HepG2 (cell line): Measurements from ENCODE around the gene HSPA1A. TPM values are rescaled to one million over a fixed set of nuclear protein-coding genes. Genes with fewer than 3 reads are reported as not detected.

Experiments
- ASH2L ChIP-seq: fragments of 300-600, 200-600 bp; sonication (generic); IDR thresholded peaks from 2 replicates; pipeline ENCODE4 v1.7.0; 2017; ENCODE audit warnings: low read depth, mild to moderate bottlenecking, moderate library complexity, mixed read lengths, low read length; ENCODE audit not compliant: insufficient read length
- CC2D1A ChIP-seq: sonication (generic); formaldehyde crosslinking; IDR thresholded peaks from 2 replicates; pipeline ENCODE4 v1.8.1; 2023; ENCODE audit warnings: mild to moderate bottlenecking, missing genetic modification reagents
- FOXJ3 ChIP-seq: sonication (generic); formaldehyde crosslinking; IDR thresholded peaks from 2 replicates; pipeline ENCODE4 v1.4.0; 2020; ENCODE audit warnings: missing genetic modification reagents, mild to moderate bottlenecking, borderline replicate concordance
- FOXO4 ChIP-seq: sonication (generic); formaldehyde crosslinking; conservative IDR thresholded peaks from 2 replicates; pipeline ENCODE4 v1.8.1; 2023; ENCODE audit warnings: missing genetic modification reagents
- HNRNPL ChIP-seq: fragments of 200-400 bp; formaldehyde crosslinking; IDR thresholded peaks from 2 replicates; pipeline ENCODE4 v1.6.1; 2017; ENCODE audit warnings: mild to moderate bottlenecking, low read depth, low read length
- ISX ChIP-seq: sonication (generic); formaldehyde crosslinking; conservative IDR thresholded peaks from 2 replicates; pipeline ENCODE4 v1.5.0; 2020; ENCODE audit warnings: missing genetic modification reagents
- MLX ChIP-seq: IDR thresholded peaks from 2 replicates; pipeline ENCODE4 v1.6.1; 2016
- MLXIP ChIP-seq: sonication (generic); formaldehyde crosslinking; IDR thresholded peaks from 2 replicates; pipeline ENCODE4 v1.9.0; 2021; ENCODE audit warnings: missing genetic modification reagents, borderline replicate concordance
- MYC ChIP-seq: sonication (generic); formaldehyde crosslinking; IDR thresholded peaks from 2 replicates; pipeline ENCODE4 v1.9.0; 2021; ENCODE audit warnings: missing genetic modification reagents, borderline replicate concordance
- RBAK ChIP-seq: sonication (generic); formaldehyde crosslinking; IDR thresholded peaks from 2 replicates; pipeline ENCODE4 v1.5.1; 2020; ENCODE audit warnings: mild to moderate bottlenecking, missing genetic modification reagents
- RFXAP ChIP-seq: sonication (generic); formaldehyde crosslinking; IDR thresholded peaks from 2 replicates; pipeline ENCODE4 v1.4.0; 2020; ENCODE audit warnings: missing genetic modification reagents, borderline replicate concordance
- SRSF1 ChIP-seq: fragments of 200-400 bp; formaldehyde crosslinking; optimal IDR thresholded peaks from 2 replicates; pipeline ENCODE3; 2017; ENCODE audit warnings: mild to moderate bottlenecking, low read depth, low read length, moderate library complexity
- YEATS2 ChIP-seq: sonication (generic); formaldehyde crosslinking; IDR thresholded peaks from 2 replicates; pipeline ENCODE4 v1.4.0; 2020; ENCODE audit warnings: missing genetic modification reagents, borderline replicate concordance
- ZBTB3 ChIP-seq: sonication (generic); formaldehyde crosslinking; IDR thresholded peaks from 2 replicates; pipeline ENCODE4 v1.4.0; 2020; ENCODE audit warnings: low read depth, mild to moderate bottlenecking, moderate library complexity, missing genetic modification reagents, borderline replicate concordance
- ZEB1 ChIP-seq: IDR thresholded peaks from 2 replicates; pipeline ENCODE4 v1.6.1; 2012; ENCODE audit warnings: mild to moderate bottlenecking, low read depth, inconsistent platforms; ENCODE audit not compliant: insufficient replicate concordance
- ZNF335 ChIP-seq: sonication (generic); formaldehyde crosslinking; IDR thresholded peaks from 2 replicates; pipeline ENCODE4 v1.4.0; 2020; ENCODE audit warnings: missing genetic modification reagents
- ZNF343 ChIP-seq: sonication (generic); formaldehyde crosslinking; IDR thresholded peaks from 2 replicates; pipeline ENCODE4 v1.4.0; 2020; ENCODE audit warnings: mild to moderate bottlenecking, missing genetic modification reagents
- ZNF431 ChIP-seq: sonication (generic); formaldehyde crosslinking; IDR thresholded peaks from 2 replicates; pipeline ENCODE4 v1.9.0; 2022; ENCODE audit warnings: missing genetic modification reagents, low read depth, mild to moderate bottlenecking, borderline replicate concordance
- ZNF563 ChIP-seq: sonication (generic); formaldehyde crosslinking; IDR thresholded peaks from 2 replicates; pipeline ENCODE4 v1.8.0; 2022; ENCODE audit warnings: mild to moderate bottlenecking, moderate library complexity, missing genetic modification reagents
- ZNF589 ChIP-seq: sonication (generic); formaldehyde crosslinking; conservative IDR thresholded peaks from 2 replicates; pipeline ENCODE4 v1.8.0; 2022; ENCODE audit warnings: mild to moderate bottlenecking, moderate library complexity, missing genetic modification reagents
- ZNF678 ChIP-seq: sonication (generic); formaldehyde crosslinking; IDR thresholded peaks from 2 replicates; pipeline ENCODE4 v1.4.0; 2020; ENCODE audit warnings: mild to moderate bottlenecking, missing genetic modification reagents
- ZNF703 ChIP-seq: sonication (generic); formaldehyde crosslinking; IDR thresholded peaks from 2 replicates; pipeline ENCODE4 v1.5.1; 2020; ENCODE audit warnings: missing genetic modification reagents, mild to moderate bottlenecking, moderate library complexity, borderline replicate concordance
- ZNF768 ChIP-seq: sonication (generic); formaldehyde crosslinking; IDR thresholded peaks from 2 replicates; pipeline ENCODE4 v1.4.0; 2020; ENCODE audit warnings: missing genetic modification reagents
- ZSCAN5A ChIP-seq: sonication (generic); formaldehyde crosslinking; IDR thresholded peaks from 2 replicates; pipeline ENCODE4 v1.8.0; 2022; ENCODE audit warnings: mild to moderate bottlenecking, missing genetic modification reagents, borderline replicate concordance
- polyA plus RNA-seq, 8 experiments: library from polyadenylated mRNA; depleted of rRNA in 3 of 8; stranded (reverse) in 7 of 8; unstranded in 1 of 8; fragments of >200 nt; fragmentation: Illumina TruSeq in 4 of 8; extraction: Trizol in 4 of 8; gene quantifications; 2 replicates each; pipeline versions ENCODE4 v1.2.1 to v1.2.3, GENCODE V29; 2011 to 2016; ENCODE audit warnings: low read depth in 4 of 8, missing spikeins in 1 of 8, mixed read lengths in 1 of 8; ENCODE audit not compliant: insufficient read depth in 1 of 8
- total RNA-seq, 5 experiments: library from RNA; depleted of rRNA; stranded (reverse); fragments of >200 nt; fragmentation: Illumina TruSeq; extraction: Trizol; gene quantifications; 2 replicates each; pipeline ENCODE4 v1.2.3, GENCODE V29; 2016; ENCODE audit warnings: low read depth in 1 of 5

HSPA1A gene
- total and polyA plus RNA-seq, 2 of the 13 experiments (the other 11 are each of a cell fraction or from before 2014, with no cell fraction given), result 44.5 to 85.0 TPM

- TF ChIP-seq ZSCAN5A (CRISPR knock-in tag), result no peak
- no peak for TF ChIP-seq ZNF703 (CRISPR knock-in tag)
- 0 out of 2 replicates have a peak, but pooled peaks have one; percentile 84 for TF ChIP-seq ZNF431
- peak; percentile 63; the same call in 1 of the 2 replicates for TF ChIP-seq ZNF563 (CRISPR knock-in tag)
- TF ChIP-seq ZNF589 (CRISPR knock-in tag), result no peak
- peak; percentile 61; the same call in 1 of the 2 replicates for TF ChIP-seq MYC (CRISPR knock-in tag)
- no peak for TF ChIP-seq ISX (CRISPR knock-in tag)
- TF ChIP-seq ZEB1, result no peak
- TF ChIP-seq ZNF335 (CRISPR knock-in tag), result peak; percentile 98
- TF ChIP-seq ZNF768, result peak; percentile 48; the same call in 1 of the 2 replicates
- no peak for TF ChIP-seq ASH2L
- TF ChIP-seq RFXAP (CRISPR knock-in tag), result no peak
- peak; percentile 75 for TF ChIP-seq MLX (CRISPR knock-in tag)
- peak; percentile 34 for TF ChIP-seq SRSF1
- TF ChIP-seq ZBTB3 (CRISPR knock-in tag), result no peak
- TF ChIP-seq YEATS2, result no peak; the same call in 1 of the 2 replicates
- no peak for TF ChIP-seq CC2D1A
- TF ChIP-seq FOXO4 (CRISPR knock-in tag), result no peak
- no peak for TF ChIP-seq ZNF678 (CRISPR knock-in tag)
- TF ChIP-seq RBAK (CRISPR knock-in tag), result no peak; the same call in 1 of the 2 replicates
- TF ChIP-seq MLXIP (CRISPR knock-in tag), result no peak
- TF ChIP-seq ZNF343 (CRISPR knock-in tag), result no peak
- no peak for TF ChIP-seq FOXJ3 (CRISPR knock-in tag)
- TF ChIP-seq HNRNPL, result 0 out of 2 replicates have a peak, but pooled peaks have one; percentile 81
Measured at GRCh38 chr6:31776989-31777666, 38.2 kb upstream of the HSPA1A start, which contains the start of gene VWA7 (continued).
